ENCODE results near the gene DRD3. TPM values are rescaled to one million over a fixed set of nuclear protein-coding genes. Genes with fewer than 3 reads are reported as not detected.

The DRD3 gene
- total RNA-seq, 1 experiment from 2014 or later = not detected

DNA sequence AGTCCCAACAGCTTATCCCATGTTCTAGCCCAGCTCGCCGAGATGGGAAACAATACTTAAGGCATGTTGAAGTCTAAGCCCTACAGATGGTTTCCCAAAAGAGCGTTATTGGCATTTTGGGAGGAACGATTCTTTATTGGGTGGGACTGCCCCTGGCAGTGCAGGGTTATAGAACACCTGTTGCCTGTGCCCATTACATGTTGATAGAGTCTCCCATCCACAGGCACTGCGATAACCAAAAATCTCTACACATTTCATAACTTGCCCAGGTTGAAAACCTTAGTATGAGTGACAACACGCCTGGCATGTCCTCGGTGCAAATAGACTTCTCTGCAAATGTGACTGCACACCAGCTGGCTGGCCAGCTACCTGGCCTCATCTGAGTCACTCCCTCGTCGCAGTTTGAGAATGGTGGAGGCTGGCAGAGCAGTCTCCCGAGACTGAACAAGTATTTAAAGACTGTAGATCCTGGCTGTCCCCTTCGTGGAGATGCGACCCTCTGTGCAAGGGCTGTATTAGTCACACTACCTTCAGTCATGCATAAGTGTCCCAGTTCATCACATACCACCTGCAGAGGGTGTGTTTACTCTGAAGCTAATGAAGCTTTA, 39.8 kb upstream of the DRD3 start:
- Histone ChIP-seq H2BK5ac (ENCODE audit: insufficient read length, low read length) (no peak overlapping the region), H3K79me2 (ENCODE audit: insufficient read depth, low read length) (no peaks in the 10 kb centered on the region), H4K5ac (ENCODE audit: insufficient read length, low read depth, low read length) (no peak overlapping the region), H2BK120ac (ENCODE audit: low read depth, low read length, poor library complexity, severe bottlenecking) (no peak overlapping the region), H3K9ac (ENCODE audit: extremely low read depth, insufficient read length, low read length) (no peak overlapping the region), H3K14ac (ENCODE audit: insufficient read depth, low read length) (no peak overlapping the region), H2AFZ (ENCODE audit: low read length) (no peak overlapping the region), H3K56ac (ENCODE audit: insufficient read length, low read depth, low read length) (no peak overlapping the region), H3K23me2 (ENCODE audit: insufficient read length, low read depth, low read length, poor library complexity, severe bottlenecking) (no peaks in the 10 kb centered on the region), H3K79me1 (ENCODE audit: insufficient read depth, low read depth, low read length, poor library complexity, severe bottlenecking) (no peaks in the 10 kb centered on the region), H2AK5ac (ENCODE audit: insufficient read length, low read length) (no peak overlapping the region), H4K8ac (replicated peaks; ENCODE audit: insufficient read length, low read depth, low read length) (no peak overlapping the region), H3K18ac (ENCODE audit: insufficient read length, low read depth, low read length) (no peak overlapping the region), H3T11ph (ENCODE audit: low read length) (no peak overlapping the region), H3K27ac (ENCODE audit: insufficient read length, low read depth, low read length) (no peak overlapping the region), H3K4me1 (ENCODE audit: insufficient read depth, low read length) (peaks cover 8% of the 10 kb centered on the region), H3K27me3 (ENCODE audit: insufficient read depth, low read length) (no peaks in the 10 kb centered on the region; the same call in 1 of the 2 replicates), H2BK12ac (ENCODE audit: insufficient read length, low read depth, low read length) (no peak overlapping the region), H3K9me3 (ENCODE audit: control insufficient read depth, low read depth, low read length) (no peaks in the 10 kb centered on the region), H4K91ac (ENCODE audit: insufficient read length, low read depth, low read length) (no peak overlapping the region), H3K23ac (ENCODE audit: insufficient read length, low read depth, low read length) (no peak overlapping the region), H2BK20ac (ENCODE audit: low read depth, low read length, poor library complexity, severe bottlenecking) (no peak overlapping the region), H3K4ac (ENCODE audit: low read depth, low read length) (no peak overlapping the region), H3K4me2 (ENCODE audit: insufficient read depth, insufficient read length, low read length) (no peak overlapping the region), H2BK15ac (ENCODE audit: low read depth, low read length) (no peak overlapping the region), H4K20me1 (ENCODE audit: control insufficient read depth, insufficient read depth, insufficient read length) (no peaks in the 10 kb centered on the region)
- no peaks in the 10 kb centered on the region; the same call in none of the 2 replicates for H3K27me3 Mint-ChIP-seq (ENCODE audit: low read depth)
- no peaks in the 10 kb centered on the region for H3K36me3 Mint-ChIP-seq (ENCODE audit: insufficient read depth in 1 of 3, low read depth in 3 of 3)
- H3K9me3 Mint-ChIP-seq = no peaks in the 10 kb centered on the region
- no peak overlapping the region for H3K4me3 Mint-ChIP-seq
- DNase-seq = no peak
- WGBS (ENCODE audit: extremely low coverage, insufficient read length, low lambda C conversion rate) = no CpG with 5 or more reads among the region's 12 CpGs
- peaks cover 6 to 10% of the 10 kb centered on the region in 2 experiments for H3K4me1 Mint-ChIP-seq
- TF ChIP-seq, protein P1, sequence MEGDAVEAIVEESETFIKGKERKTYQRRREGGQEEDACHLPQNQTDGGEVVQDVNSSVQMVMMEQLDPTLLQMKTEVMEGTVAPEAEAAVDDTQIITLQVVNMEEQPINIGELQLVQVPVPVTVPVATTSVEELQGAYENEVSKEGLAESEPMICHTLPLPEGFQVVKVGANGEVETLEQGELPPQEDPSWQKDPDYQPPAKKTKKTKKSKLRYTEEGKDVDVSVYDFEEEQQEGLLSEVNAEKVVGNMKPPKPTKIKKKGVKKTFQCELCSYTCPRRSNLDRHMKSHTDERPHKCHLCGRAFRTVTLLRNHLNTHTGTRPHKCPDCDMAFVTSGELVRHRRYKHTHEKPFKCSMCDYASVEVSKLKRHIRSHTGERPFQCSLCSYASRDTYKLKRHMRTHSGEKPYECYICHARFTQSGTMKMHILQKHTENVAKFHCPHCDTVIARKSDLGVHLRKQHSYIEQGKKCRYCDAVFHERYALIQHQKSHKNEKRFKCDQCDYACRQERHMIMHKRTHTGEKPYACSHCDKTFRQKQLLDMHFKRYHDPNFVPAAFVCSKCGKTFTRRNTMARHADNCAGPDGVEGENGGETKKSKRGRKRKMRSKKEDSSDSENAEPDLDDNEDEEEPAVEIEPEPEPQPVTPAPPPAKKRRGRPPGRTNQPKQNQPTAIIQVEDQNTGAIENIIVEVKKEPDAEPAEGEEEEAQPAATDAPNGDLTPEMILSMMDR (conservative IDR thresholded peaks at IDR 0.05) = no peak
- H3K27ac Mint-ChIP-seq = no peak overlapping the region

Measured in H9 (cell line).